ENCODE measurements around the gene ATG7.

DNA sequence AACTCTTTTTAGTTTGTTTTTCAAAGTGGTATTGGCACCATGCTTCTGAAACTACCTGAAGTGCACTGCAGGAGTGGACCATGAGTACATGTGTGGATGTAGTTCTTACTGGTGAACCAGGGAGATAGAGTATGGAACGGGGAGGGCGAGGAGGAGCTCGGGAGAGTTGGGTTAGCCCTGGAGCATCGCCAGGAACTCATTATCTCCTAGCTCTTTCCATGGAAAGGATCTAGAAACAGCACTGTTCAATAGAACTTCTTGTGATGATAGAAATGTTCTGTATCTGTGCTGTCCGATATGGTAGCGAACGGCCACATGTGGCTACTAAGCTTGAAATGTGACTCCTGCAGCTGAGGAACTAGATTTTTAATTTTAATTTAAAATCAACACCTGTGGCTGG is 324.2 kb downstream of the ATG7 start:
- TF ChIP-seq, protein P1, sequence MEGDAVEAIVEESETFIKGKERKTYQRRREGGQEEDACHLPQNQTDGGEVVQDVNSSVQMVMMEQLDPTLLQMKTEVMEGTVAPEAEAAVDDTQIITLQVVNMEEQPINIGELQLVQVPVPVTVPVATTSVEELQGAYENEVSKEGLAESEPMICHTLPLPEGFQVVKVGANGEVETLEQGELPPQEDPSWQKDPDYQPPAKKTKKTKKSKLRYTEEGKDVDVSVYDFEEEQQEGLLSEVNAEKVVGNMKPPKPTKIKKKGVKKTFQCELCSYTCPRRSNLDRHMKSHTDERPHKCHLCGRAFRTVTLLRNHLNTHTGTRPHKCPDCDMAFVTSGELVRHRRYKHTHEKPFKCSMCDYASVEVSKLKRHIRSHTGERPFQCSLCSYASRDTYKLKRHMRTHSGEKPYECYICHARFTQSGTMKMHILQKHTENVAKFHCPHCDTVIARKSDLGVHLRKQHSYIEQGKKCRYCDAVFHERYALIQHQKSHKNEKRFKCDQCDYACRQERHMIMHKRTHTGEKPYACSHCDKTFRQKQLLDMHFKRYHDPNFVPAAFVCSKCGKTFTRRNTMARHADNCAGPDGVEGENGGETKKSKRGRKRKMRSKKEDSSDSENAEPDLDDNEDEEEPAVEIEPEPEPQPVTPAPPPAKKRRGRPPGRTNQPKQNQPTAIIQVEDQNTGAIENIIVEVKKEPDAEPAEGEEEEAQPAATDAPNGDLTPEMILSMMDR (IDR thresholded peaks at IDR 0.05; ENCODE audit: insufficient read depth, low read length) = no peak
- TF ChIP-seq GABPA (IDR thresholded peaks at IDR 0.05; ENCODE audit: low read depth) (no peak), POLR2AphosphoS5 (IDR thresholded peaks at IDR 0.05; ENCODE audit: low read depth) (no peak), SPI1 (IDR thresholded peaks at IDR 0.05; ENCODE audit: borderline replicate concordance, low read depth) (no peak)
- TF ChIP-seq, protein P2, sequence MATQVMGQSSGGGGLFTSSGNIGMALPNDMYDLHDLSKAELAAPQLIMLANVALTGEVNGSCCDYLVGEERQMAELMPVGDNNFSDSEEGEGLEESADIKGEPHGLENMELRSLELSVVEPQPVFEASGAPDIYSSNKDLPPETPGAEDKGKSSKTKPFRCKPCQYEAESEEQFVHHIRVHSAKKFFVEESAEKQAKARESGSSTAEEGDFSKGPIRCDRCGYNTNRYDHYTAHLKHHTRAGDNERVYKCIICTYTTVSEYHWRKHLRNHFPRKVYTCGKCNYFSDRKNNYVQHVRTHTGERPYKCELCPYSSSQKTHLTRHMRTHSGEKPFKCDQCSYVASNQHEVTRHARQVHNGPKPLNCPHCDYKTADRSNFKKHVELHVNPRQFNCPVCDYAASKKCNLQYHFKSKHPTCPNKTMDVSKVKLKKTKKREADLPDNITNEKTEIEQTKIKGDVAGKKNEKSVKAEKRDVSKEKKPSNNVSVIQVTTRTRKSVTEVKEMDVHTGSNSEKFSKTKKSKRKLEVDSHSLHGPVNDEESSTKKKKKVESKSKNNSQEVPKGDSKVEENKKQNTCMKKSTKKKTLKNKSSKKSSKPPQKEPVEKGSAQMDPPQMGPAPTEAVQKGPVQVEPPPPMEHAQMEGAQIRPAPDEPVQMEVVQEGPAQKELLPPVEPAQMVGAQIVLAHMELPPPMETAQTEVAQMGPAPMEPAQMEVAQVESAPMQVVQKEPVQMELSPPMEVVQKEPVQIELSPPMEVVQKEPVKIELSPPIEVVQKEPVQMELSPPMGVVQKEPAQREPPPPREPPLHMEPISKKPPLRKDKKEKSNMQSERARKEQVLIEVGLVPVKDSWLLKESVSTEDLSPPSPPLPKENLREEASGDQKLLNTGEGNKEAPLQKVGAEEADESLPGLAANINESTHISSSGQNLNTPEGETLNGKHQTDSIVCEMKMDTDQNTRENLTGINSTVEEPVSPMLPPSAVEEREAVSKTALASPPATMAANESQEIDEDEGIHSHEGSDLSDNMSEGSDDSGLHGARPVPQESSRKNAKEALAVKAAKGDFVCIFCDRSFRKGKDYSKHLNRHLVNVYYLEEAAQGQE (IDR thresholded peaks at IDR 0.05; ENCODE audit: insufficient replicate concordance, low read depth) = no peak

Measured in HL-60 (cell line).